OCI-LY3 (cell line): ENCODE measurements around the gene SPOCK1.

Experiments used
- CTCF ChIP-seq: fragments of 200-600, 300-600 bp; sonication (generic); IDR thresholded peaks from 2 replicates; pipeline ENCODE4 v1.5.1; 2014; ENCODE audit warnings: antibody characterized with exemption, low read length, low read depth
- EZH2phosphoT487 ChIP-seq: fragments of 200-600 bp; shearing (Covaris generic); IDR thresholded peaks from 2 replicates; pipeline ENCODE4 v1.6.1; 2018; ENCODE audit warnings: antibody characterized with exemption, mixed run types, low read depth

DNA sequence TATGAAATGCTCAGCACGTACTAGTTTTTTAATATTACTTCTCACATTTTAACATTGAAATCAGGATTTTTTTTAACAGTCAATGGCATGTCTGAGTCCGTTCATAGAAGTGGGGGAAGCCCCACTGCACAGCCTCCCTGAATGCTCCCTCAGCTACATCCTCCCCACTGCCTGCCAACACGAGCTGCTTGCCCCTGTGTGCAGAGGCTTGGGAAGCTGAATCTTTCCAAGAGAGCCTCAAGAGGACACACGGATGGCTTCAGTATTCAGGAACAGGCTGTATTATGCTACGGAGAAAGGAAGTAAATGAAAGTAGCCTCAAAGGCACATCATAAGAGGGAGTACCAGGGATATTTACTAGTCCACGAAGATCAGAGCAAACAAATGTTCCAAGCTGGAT lies 248.7 kb downstream of the SPOCK1 start:
- TF ChIP-seq CTCF (no peak), EZH2phosphoT487 (no peak)
